ENCODE measurements around the gene DDC. TPM values are rescaled to one million over a fixed set of nuclear protein-coding genes. Genes with fewer than 3 reads are reported as not detected.

Gene DDC
- total RNA-seq, 1 donor from 2014 or later = 3.8 TPM

- TF ChIP-seq, protein P1, sequence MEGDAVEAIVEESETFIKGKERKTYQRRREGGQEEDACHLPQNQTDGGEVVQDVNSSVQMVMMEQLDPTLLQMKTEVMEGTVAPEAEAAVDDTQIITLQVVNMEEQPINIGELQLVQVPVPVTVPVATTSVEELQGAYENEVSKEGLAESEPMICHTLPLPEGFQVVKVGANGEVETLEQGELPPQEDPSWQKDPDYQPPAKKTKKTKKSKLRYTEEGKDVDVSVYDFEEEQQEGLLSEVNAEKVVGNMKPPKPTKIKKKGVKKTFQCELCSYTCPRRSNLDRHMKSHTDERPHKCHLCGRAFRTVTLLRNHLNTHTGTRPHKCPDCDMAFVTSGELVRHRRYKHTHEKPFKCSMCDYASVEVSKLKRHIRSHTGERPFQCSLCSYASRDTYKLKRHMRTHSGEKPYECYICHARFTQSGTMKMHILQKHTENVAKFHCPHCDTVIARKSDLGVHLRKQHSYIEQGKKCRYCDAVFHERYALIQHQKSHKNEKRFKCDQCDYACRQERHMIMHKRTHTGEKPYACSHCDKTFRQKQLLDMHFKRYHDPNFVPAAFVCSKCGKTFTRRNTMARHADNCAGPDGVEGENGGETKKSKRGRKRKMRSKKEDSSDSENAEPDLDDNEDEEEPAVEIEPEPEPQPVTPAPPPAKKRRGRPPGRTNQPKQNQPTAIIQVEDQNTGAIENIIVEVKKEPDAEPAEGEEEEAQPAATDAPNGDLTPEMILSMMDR (IDR thresholded peaks at IDR 0.05; ENCODE audit: partially characterized antibody, unreplicated experiment) = no peak
- peaks cover 2% of the 10 kb centered on the region for H3K9me3 Mint-ChIP-seq (ENCODE audit: unreplicated experiment)
- peaks cover 9% of the 10 kb centered on the region for H3K4me1 Mint-ChIP-seq (ENCODE audit: low read depth, unreplicated experiment)
- peaks cover 3% of the 10 kb centered on the region for H3K36me3 Mint-ChIP-seq (ENCODE audit: unreplicated experiment)
- no peak overlapping the region for H3K27ac Mint-ChIP-seq (ENCODE audit: unreplicated experiment)
- no peak for DNase-seq
- H3K27me3 Mint-ChIP-seq (ENCODE audit: unreplicated experiment) = peaks cover 5% of the 10 kb centered on the region
- no peak overlapping the region for H3K4me3 Mint-ChIP-seq (ENCODE audit: unreplicated experiment)
These were observed 333 bp upstream of the DDC start for GRCh38 chr7:50565559-50565916.

GRCh38 chr7:50564171-50564570, 1.0 kb downstream of the DDC start:
- no peaks in the 10 kb centered on the region for H3K9me3 Mint-ChIP-seq (ENCODE audit: unreplicated experiment)
- DNase-seq = no peak
- no peaks in the 10 kb centered on the region for H3K36me3 Mint-ChIP-seq (ENCODE audit: unreplicated experiment)
- peaks cover 4% of the 10 kb centered on the region for H3K27me3 Mint-ChIP-seq (ENCODE audit: unreplicated experiment)
- TF ChIP-seq, protein P1 (IDR thresholded peaks at IDR 0.05; ENCODE audit: partially characterized antibody, unreplicated experiment) = no peak
- H3K27ac Mint-ChIP-seq (ENCODE audit: unreplicated experiment) = no peak overlapping the region
- no peak overlapping the region for H3K4me3 Mint-ChIP-seq (ENCODE audit: unreplicated experiment)
- peaks cover 9% of the 10 kb centered on the region for H3K4me1 Mint-ChIP-seq (ENCODE audit: low read depth, unreplicated experiment)

GRCh38 chr7:50562136-50562535, 3.1 kb downstream of the DDC start:
- Mint-ChIP-seq H3K36me3 (ENCODE audit: unreplicated experiment) (no peaks in the 10 kb centered on the region), H3K4me1 (ENCODE audit: low read depth, unreplicated experiment) (peaks cover 12% of the 10 kb centered on the region), H3K4me3 (ENCODE audit: unreplicated experiment) (no peak overlapping the region), H3K27me3 (ENCODE audit: unreplicated experiment) (peaks cover 4% of the 10 kb centered on the region), H3K9me3 (ENCODE audit: unreplicated experiment) (no peaks in the 10 kb centered on the region), H3K27ac (ENCODE audit: unreplicated experiment) (no peak overlapping the region)
- DNase-seq = no peak
- TF ChIP-seq, protein P1 (IDR thresholded peaks at IDR 0.05; ENCODE audit: partially characterized antibody, unreplicated experiment) = no peak

- H3K27ac Mint-ChIP-seq (ENCODE audit: unreplicated experiment) = no peak overlapping the region
- no peaks in the 10 kb centered on the region for H3K36me3 Mint-ChIP-seq (ENCODE audit: unreplicated experiment)
- DNase-seq = peak; percentile 45
- H3K9me3 Mint-ChIP-seq (ENCODE audit: unreplicated experiment) = peaks cover 2% of the 10 kb centered on the region
- peaks cover 4% of the 10 kb centered on the region for H3K27me3 Mint-ChIP-seq (ENCODE audit: unreplicated experiment)
- TF ChIP-seq, protein P1 (IDR thresholded peaks at IDR 0.05; ENCODE audit: partially characterized antibody, unreplicated experiment) = no peak
- H3K4me3 Mint-ChIP-seq (ENCODE audit: unreplicated experiment) = no peak overlapping the region
- H3K4me1 Mint-ChIP-seq (ENCODE audit: low read depth, unreplicated experiment) = peaks cover 12% of the 10 kb centered on the region
These were observed 4.3 kb downstream of the DDC start for GRCh38 chr7:50560865-50561351.

GRCh38 chr7:50559881-50560280, 5.3 kb downstream of the DDC start:
- peaks cover 3% of the 10 kb centered on the region for H3K27me3 Mint-ChIP-seq (ENCODE audit: unreplicated experiment)
- no peak for DNase-seq

More at GRCh38 chr7:50559881-50560280, 5.3 kb downstream of the DDC start:
- Mint-ChIP-seq H3K4me3 (ENCODE audit: unreplicated experiment) (no peak overlapping the region), H3K27ac (ENCODE audit: unreplicated experiment) (no peak overlapping the region), H3K36me3 (ENCODE audit: unreplicated experiment) (no peaks in the 10 kb centered on the region), H3K9me3 (ENCODE audit: unreplicated experiment) (peaks cover 2% of the 10 kb centered on the region), H3K4me1 (ENCODE audit: low read depth, unreplicated experiment) (peaks cover 12% of the 10 kb centered on the region)
- TF ChIP-seq, protein P1 (IDR thresholded peaks at IDR 0.05; ENCODE audit: partially characterized antibody, unreplicated experiment) = no peak

Data from glutamatergic neuron (in vitro differentiated cells).